Erythroblast (primary cell): Measurements from ENCODE around the gene RNASE7.

Experiments used
- GATA1 ChIP-seq: IDR thresholded peaks from 2 replicates; pipeline ENCODE4 v1.6.1; 2011; ENCODE audit warnings: low read depth, mild to moderate bottlenecking, control low read depth, low read length, moderate library complexity
- POLR2A ChIP-seq: IDR thresholded peaks from 2 replicates; pipeline ENCODE4 v1.6.1; 2011; ENCODE audit warnings: mild to moderate bottlenecking, low read length

GRCh38 chr14:21034707-21035106 lies 7.5 kb upstream of the RNASE7 start, which contains the start of gene RNASE13:
- TF ChIP-seq POLR2A, result no peak
- TF ChIP-seq GATA1, result no peak
